Smooth muscle cell of trachea (primary cell): ENCODE measurements around the gene OMG. TPM values are rescaled to one million over a fixed set of nuclear protein-coding genes. Genes with fewer than 3 reads are reported as not detected.

Source experiments
- total RNA-seq: library from RNA; depleted of rRNA; stranded (reverse); fragments of >200 nt; gene quantifications from 2 replicates; pipeline ENCODE4 v1.2.1, GENCODE V29; 2014

The OMG gene
- total RNA-seq, result 5.7 and 17.4 TPM in 2 replicates

GRCh38 chr17:31297090-31297489, at the start of gene OMG:
TSS of gene OMG (minus strand) at chr17:31297239. CDS start at chr17:31296331, 908 bp downstream.

GRCh38 chr17:31321481-31321880, 24.4 kb upstream of the OMG start, which contains the start of gene EVI2A:
TSS of gene EVI2A (minus strand) at chr17:31321622. CDS start at chr17:31319013, 2,609 bp downstream.

GRCh38 chr17:31313982-31314781, 17.1 kb upstream of the OMG start, which contains the start of gene EVI2B:
TSS of gene EVI2B (minus strand) at chr17:31314054. CDS start at chr17:31305609, 8,445 bp downstream.

Other genes with a start within 250 kb of the OMG start
- 65.3 and 88.4 TPM in 2 replicates for gene NF1, start 202.3 kb downstream of the OMG start, total RNA-seq
- 0.29 TPM in 1 of 2 replicates, not detected in the other for gene EVI2B, start 16.8 kb upstream of the OMG start, total RNA-seq
- gene EVI2A, start 24.4 kb upstream of the OMG start, total RNA-seq, result 9.6 and 15.3 TPM in 2 replicates
- 0.29 and 1.2 TPM in 2 replicates for gene RAB11FIP4, start 94.4 kb upstream of the OMG start, total RNA-seq